UCSD-AML1 (cell line): Measurements from ENCODE around the gene NT5C.
A peak's percentile ranks its signal among the peaks of the same experiment; 100 is the strongest.

Experiments
- DNase-seq: peaks from one replicate; lab custom pipeline; 2025; ENCODE audit not compliant: unreplicated experiment; lab: John Stamatoyannopoulos, UW

Gene NT5C

GRCh38 chr17:75118307-75118706 is 13.2 kb downstream of the NT5C start:
- DNase-seq, result no peak

DNA sequence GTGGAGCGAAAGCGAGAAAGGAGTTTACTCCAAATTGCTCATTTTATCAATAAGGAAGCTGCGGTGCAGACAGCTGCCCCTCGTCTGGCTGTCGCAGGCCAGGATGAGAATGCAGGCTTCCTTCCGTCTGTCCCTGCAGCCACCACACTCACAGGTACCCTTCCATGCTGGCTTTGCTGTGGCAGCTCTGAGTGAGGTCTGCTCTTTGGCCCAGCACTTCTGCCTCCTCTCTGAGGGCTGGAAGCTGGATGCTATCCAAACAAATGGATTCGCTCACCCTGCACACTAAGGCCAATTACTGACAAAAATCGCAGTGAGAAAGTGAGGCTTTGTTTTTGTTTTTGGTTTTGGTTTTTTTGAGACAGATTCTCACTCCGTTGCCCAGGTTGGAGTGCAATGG is 14.8 kb downstream of the NT5C start:
- no peak for DNase-seq

DNA sequence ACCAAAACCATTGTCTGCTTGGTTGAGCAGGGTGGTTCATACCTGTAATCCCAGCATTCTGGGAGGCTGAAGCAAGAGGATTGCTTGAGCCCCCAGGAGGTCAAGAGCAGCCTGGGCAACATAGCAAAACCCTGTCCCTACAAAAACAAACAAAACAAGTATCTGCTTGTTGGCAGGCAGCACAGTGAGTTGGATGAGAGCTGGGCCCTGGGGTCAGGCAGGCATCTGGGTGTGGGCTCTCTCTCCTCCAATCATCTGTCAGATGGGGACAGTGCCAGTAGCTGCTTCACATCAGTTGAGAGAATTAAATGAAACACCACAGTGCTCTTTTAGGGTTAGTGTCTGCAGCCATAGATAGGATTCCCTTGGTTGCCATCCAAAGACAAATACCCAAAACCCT is 16.0 kb downstream of the NT5C start:
- DNase-seq, result no peak

GRCh38 chr17:75114552-75115314 is 16.8 kb downstream of the NT5C start:
- DNase-seq, result no peak

DNA sequence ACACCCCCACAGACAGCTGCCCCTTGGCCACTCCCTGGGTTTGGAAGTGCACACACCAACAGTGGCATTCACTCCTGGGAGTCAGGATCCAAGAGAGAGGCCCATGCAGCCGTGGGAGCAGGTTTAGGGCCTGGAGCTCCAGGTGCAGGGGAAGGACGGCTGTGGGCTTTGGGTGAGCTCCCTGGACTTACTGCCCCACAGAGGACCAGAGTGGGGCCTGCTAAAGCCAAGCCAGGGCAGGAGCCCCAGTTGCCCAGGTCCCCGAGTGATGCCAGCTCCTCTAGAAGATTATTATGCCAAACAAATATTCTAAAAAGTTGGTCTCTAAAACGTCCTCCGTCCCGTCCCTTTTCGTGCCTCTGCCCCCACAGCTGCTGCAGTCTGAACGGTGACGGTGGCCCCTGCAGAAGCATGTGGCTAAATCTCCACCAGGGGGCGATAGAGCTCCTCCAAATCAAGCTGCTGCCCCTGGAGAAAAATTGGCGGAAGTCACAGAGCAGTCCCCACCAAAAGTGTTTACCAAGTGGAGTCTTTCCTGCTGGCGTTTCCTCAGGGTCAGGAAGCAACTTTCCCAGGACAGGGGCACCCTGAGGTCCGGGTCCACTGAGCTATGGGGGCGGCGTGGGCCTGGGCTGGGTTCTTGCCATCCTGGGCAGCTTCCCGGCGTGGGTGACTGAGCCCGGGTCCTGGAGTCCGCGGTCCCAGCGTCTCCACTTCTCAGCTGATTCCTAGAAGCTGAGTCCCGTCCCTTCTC is 17.6 kb downstream of the NT5C start:
- DNase-seq, result peak; percentile 81

GRCh38 chr17:75111777-75112335 is 19.7 kb downstream of the NT5C start:
- no peak for DNase-seq

DNA sequence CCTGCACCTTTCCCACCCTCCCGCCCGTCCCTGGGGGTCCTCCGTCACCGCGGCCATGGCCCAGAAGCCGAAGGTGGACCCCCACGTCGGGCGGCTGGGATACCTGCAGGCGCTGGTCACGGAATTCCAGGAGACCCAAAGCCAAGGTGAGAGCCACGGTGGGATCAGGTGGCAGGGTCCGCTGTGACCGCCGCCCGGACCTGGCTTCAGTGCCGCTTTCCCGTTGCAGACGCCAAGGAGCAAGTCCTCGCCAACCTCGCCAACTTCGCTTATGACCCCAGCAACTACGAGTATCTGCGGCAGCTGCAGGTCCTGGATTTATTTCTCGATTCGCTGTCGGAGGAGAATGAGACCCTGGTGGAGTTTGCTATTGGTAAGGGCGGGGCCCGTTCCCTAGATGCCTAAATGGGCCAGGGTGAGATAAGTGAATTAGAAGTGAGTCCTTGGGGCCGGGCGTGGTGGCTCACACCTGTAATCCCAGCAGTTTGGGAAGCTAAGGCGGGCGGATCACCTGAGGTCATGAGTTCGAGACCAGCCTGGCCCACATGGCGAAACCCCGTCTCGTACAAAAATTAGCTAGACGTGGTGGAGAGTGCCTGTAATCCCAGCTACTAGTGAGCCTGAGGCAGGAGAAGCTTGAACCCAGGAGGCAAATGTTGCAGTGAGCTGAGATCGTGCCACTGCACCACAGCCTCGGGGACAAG is 21.2 kb downstream of the NT5C start:
- no peak for DNase-seq

- peak; percentile 91 for DNase-seq
Observed at GRCh38 chr17:75109407-75110233, 21.9 kb downstream of the NT5C start, which contains the start of gene ARMC7. ARMC7 (plus strand) TSS chr17:75109969; CDS start chr17:75110289, 320 bp downstream.

GRCh38 chr17:75109046-75109406 is 22.5 kb downstream of the NT5C start:
- DNase-seq, result no peak

DNA sequence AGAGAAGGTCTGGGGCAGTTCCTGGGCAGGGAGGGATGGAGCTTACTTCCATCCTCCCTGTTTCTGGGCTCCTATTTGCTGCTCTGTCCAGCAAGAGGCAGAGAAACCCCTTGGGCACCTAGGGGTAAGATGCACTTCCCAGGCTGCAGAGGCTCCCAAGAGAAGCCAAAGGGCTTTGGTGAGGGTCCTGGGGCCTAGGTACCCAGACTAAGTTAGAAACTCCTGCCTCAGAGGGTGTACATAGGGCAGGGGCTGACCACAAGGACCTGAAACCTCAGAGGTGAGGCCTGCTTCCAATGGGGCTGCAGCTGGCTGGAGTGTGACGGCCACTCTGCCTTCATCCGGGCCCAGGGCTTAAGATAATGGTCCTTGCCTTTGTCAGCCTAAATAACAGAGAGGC is 23.3 kb downstream of the NT5C start:
- DNase-seq, result no peak

GRCh38 chr17:75105126-75106080 is 26.1 kb downstream of the NT5C start:
- peak; percentile 28 for DNase-seq

DNA sequence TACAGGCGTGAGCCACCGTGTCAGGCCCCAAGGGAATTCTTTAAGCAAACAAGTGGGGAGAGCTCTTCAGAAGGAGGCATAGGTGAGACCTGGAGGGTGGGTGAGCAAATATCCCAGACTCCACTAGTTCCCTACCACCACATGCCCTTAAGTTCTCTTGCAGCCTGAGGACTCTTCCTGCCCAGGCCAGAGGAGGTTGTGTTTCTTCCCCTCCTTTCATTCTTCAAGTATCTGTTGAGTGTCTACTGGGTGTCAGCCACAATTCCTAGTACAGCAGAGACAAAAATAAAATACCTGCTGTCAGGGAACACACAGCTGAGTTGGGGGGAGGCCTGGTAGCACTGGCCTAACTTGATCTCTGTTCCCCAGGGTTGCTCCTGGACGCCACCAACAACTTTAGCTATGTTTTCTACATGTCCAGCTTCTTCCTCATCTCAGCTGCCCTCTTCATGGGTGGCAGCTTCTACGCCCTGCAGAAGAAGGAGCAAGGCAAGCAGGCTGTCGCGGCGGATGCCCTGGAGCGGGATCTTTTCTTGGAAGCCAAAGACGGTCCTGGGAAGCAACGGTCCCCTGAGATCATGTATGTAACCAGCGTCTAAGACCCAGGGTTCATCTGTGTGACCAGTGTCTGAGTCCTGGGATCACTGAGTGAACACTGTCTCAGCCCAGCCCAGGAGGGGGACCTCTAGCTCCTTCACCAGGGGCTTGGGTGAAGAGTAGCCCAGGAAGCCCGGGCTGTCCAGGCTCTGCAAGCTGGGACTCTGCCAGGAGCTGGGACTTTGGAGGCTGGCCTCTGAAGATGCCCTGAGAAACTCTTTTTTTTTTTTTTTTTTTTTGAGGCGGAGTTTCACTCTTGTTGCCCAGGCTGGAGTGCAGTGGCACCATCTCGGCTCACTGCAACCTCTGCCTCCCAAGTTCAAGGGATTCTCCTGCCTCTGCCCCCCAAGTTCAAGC is 27.7 kb downstream of the NT5C start:
- no peak for DNase-seq

DNA sequence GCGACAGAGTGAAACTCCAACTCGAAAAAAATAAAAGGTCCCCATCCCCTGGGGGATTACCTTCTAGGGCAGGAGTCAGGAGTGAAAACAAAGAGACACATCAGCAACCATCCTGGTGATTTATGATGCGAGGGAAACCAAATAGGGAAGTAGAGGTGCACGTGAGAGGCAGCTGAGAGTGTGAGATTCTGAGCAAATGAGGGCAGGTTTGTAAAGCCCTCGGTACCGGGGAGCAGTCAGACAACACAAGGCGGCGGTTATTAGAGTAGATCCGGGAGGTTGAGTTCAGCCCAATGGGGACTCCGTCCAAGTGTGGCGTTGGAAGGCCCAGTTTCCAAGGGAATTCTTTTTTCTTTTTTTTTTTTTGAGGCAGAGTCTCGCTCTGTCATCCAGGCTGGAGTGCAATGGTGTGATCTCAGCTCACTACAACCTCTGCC is 29.1 kb downstream of the NT5C start:
- no peak for DNase-seq

- DNase-seq, result no peak
Observed at GRCh38 chr17:75099881-75100595, 31.5 kb downstream of the NT5C start.

DNA sequence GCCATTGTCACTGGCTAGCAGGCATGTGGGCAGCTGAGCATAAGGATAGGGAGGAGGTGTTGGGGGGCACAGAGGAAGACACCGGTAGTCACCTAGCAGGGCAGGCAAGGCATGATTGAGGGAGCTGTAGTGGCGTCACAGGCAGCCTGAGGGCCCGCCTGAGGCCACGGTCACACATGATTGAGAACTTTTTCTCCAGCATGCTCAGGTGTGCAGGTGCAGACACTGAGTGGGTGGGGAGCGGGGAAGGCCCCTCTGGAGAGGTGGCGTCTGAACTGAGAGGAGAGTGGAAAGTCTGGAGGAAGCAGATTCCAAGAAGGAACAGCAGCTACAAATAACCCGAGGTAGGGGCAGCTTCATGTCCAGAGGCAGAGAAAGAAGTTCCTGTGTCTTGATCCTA is 32.7 kb downstream of the NT5C start:
- DNase-seq, result no peak

GRCh38 chr17:75097865-75098264 is 33.7 kb downstream of the NT5C start:
- DNase-seq, result no peak

DNA sequence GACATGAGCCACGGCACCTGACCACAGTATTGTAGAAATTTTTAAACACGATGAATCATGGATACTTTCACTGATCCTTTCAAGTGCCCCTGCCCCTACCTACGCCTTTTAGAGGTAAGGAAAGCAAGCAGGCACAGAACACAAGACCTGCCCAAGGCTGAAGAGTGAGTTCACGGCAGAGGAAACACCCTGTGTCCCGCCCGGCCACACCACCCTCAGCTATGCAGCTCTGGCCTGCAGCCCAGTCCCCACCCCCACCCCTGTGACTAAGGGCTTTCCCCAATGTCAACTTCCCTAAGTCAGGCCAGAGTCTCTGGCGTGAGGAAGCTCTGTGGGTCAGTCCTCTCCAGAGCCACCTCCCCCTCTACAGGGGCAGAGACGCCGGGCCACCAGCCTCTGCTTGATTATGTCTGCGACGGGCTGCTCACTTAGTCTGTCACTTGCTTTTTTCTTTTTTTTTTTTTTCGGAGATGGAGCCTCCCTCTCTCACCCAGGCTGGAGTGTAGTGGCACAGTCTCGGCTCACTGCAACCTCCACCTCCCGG is 35.4 kb downstream of the NT5C start:
- DNase-seq, result peak; percentile 88
